GM18520 (cell line): ENCODE results near the gene GPR151.

Experiments
- ATAC-seq: cut with Tn5 transposase; IDR thresholded peaks from one replicate; pipeline ENCODE4 v1.9.1; 2021; ENCODE audit not compliant: unreplicated experiment

The GPR151 gene

DNA sequence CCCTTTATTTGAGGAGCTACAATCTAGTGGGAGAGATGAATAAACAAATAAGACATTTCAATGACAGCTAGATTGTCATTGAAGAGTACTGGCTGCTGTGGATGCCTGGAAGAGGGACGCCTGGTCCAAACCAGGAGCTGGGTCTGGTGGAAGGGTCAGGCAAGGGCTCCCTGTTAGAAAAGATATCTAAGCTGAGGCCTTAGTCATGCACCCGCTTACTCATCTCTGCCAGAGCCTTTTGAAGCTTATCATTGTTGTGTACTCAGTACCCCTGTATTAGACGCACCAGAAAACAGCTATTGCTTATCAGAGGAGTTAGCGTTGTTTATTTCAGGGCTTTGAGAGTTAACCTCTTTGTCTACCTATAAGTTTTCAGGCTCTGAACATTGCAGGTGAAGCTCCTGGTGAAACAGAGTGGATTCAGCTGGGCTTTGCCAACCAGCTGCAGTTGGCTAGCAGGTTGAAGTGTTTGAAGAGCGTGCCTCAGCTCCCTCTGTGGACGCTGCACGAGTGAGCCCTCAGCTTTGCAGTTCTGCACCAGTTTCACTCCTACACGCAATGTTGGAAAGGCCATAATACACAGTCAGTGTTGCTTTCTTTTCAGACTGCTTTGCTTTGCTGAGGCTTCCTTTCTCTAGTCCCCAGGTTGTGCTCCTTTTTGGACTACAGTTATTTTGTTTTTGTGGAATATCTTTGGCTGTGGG is 5.6 kb upstream of the GPR151 start:
- ATAC-seq = no peak

DNA sequence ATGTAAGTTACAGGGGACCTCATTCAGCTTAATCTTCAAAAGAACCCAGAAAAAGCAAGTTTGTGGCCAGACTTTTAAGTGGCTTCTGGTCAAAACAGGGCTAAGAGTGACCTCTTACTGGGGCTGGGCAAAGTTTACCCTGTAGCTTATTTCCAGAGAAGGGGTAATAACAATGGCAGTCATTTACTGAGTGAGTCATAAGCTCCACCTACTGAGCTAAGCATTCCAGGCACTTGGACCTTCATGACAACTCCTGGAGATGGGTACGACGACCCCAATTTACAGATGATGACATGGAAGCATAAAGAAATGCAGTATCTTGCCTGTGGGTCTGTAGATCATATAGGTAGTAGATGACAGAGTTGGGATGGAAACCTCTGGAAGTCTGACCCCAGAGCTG is 4.7 kb upstream of the GPR151 start:
- ATAC-seq = no peak

DNA sequence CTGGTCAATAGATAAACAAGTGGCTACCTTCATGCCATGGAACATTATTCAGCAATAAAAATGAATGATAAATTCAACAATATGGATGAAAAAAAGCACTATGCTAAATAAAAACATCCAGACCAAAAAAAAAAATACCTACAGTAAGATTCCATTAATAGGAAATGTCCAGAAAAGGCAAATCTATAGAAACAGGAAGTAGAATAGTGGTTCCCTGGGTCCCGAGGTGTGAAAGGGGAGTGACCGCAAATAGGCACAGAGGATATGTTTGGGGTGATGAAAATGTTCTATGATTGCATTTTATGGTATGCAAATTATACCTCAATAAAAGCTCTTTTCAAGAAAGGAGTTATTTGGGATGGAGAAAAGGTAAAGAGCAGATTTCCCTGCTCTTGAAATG is 3.6 kb upstream of the GPR151 start:
- no peak for ATAC-seq

DNA sequence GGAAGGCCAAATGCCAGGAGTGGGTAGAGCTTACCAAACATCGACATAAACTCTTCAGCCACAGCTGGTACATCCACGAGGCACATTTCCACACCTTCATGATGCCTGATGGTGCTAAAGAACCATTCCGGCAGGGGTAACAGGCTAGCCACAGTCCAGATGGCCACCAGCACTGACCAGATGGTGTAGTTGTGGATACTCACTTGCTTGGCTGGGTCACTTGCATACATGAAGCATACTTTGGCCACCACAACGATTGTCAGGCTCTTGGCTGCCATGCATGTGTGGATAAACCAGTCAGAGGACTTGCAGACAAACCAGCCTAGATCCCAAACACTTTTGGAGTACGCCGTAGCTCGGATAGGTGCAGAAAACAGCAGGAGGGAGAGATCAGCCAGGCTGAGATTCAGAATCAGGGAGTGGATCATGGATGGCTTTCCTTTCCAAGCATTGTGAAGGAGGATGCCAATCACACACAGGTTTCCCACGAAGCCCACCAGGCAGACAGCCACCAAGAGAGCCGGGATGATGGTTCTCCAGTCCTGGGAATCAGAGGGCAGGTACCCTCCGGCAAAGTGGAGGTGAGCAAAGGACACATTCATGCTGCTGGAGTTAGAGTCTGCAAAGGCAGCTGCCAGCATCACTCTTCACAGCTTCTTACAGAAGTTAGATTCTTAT is 378 bp downstream of the GPR151 start:
- no peak for ATAC-seq

DNA sequence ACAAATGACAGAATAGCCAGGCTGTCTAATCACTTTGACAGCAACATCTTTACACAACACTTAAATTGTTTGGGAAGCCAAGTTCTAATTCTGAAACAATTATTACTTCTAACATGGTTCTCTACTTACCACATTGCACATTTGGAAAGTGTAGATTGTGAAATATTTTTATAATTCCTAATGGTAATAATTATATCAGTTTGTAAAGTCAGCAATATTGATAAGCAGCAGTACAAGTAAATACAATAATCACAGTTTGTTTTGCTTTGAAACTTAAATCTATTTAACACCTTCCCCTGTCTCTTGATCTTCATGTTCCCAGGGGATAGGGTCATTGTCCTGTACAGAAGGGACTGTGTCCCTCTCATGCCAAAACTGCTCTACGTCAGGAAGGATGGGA is 1.4 kb downstream of the GPR151 start:
- no peak for ATAC-seq

DNA sequence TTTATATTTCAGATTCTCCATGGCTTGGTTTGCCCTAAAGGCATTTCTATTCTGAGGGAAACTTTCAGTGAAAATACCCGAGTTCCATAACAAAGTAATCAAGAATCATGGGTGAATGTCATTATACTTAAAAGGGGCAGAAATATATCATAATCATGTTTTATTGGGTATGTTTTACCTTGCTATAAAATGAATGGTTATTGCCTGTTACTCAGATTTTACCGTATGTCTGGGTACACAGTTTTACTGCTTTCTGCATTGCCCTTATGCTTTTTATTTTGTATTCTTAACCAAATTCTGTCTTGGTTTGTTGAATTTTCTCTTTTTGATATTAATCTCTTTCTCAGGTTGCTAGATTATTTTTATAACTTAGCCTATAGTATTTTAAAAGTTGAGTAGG is 2.5 kb downstream of the GPR151 start:
- no peak for ATAC-seq

DNA sequence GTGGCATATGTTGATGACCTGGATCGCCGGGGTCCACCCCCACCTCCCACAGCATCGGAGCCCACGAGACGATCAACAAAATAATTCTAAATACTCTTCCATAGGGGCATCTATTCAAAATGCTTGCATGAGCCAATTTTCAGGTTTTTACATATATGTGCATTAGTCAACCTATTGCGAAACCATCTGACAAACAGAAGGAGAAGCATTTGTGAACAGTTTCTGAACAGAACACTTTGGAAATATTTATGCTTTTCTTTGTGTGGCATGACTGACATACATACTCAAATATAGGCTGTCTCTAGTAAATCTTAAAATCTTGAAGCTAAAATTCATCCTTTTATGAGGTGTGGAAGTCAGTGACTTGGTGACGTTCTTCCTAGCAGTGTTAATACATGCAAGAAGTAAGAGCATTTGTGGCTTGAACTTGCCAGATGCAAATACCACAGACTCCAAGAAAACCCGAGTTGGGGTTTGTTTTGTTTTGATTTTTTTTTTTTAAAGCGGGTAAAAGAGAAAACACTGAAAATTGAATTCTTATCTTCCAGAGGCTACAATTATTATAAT is 5.3 kb downstream of the GPR151 start:
- ATAC-seq = no peak

DNA sequence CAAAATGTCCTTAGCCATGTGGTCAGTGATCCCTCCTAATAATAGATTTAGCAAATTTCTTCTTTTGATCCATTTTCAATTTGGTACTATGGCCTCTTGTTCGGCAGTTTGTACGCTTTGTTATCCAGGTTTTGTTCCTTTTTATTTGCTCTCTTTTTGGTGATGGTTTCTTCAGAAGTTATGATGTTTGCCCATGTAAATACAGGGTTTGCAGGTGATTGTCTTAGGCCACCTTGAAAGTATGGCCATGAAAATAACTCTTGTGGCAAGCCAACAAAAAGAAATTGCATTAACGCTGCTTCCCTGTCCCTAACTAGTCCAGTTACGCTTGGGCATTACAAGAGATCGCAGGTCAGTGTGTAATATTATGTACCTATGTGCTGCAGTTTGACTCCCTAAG is 8.6 kb downstream of the GPR151 start:
- ATAC-seq = no peak

DNA sequence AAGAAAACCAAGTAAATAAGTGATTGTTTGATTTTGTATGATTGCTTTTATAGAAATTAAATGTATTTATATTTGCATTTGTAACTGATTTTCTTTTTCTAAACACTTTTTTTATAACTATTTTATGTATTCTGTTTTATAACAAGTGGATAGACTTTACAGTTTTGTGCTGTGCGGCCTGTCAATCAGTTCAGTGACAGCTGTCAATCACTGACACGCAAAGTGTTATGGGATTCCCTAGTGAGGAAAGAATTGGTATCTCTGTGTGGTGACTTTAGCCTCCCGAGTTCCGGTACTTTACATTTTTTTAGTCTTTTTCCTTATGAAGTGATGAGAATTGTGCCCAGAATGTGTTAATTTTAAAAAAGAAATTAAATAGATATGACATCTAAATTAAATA is 16.3 kb downstream of the GPR151 start:
- ATAC-seq = no peak

DNA sequence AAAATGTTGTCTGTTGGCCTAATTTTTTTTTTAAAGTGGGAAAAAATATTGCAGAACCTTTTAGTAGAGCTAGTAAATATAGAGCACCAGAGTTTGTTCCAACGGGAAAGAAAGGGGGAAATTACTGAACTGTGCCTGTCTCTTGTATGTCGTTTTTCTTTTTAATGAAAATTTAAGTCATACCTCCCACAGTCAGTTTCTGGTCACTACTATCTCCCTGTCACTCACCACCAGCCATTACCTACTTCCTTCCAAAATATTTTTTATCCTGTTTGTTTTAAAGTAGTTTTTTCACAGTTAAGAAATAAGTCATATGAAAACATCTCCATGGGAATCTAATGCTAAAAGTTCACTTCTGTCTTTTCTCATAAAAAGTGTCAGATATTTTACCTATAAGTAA is 21.3 kb downstream of the GPR151 start:
- ATAC-seq = no peak

DNA sequence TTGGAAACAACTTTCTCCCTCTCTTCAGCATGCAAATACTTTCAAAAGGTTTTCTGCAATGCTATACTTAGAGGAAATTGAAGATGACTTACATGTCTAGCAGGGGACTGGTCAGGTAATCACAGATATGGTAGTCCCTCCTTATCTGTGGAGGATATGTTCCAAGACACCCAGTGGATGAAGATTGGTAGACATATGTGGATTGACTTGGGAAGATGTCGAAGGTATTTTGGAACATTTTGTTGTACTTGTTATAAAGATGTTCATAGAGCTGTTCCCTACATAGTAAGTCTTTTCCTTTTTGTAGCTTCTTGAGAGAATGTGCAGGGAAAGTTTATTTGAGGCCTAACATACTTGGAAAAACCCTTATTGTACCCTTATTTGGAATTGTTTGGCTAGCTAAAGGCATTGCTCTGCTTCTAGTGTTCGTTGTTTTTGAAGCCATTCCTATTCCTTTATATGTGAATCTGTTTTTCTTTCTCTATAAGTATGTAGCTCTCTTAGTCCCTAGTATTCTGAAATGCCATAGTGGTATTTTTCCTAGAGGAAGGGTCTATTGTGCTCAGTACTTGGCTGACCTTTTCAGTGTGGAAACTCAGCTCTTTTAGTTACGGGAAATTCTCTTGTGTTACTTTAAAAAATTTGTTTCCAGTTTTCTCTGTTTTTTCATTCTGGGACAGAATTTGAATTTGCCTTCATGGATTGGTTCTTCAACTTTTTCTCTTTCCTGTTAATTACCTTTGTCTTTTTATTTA is 25.7 kb downstream of the GPR151 start:
- no peak for ATAC-seq

DNA sequence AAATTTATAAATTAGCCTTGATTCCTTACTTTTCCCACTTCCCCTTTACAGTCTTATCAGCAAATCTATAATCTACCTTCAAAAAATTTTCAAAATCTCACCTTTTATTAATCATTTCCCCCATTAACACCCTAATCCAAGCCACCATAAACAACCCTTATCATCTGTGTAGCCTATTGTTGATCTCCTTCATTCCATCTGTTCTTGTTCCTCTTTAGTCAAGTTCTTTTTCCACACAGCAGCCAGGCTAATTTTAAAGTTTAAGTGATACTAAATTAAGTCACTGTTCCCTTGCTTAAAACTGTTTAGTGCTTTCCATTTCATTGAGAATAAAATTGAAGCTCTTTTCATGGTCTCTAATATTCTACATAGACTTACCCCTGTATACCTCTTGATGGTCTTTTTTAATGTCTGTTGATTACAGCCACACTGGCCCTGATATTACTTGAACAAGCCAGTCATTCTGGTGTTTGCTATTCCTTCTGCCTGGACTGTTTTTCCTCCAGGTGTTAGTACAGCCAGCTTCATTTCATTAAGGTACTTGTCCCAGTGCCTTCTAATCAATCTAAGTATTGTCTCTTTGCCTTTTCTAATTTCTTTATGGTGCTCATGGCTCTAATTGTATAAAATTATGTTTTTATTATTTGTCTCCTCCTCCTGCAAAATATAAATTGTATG is 31.1 kb downstream of the GPR151 start:
- no peak for ATAC-seq

DNA sequence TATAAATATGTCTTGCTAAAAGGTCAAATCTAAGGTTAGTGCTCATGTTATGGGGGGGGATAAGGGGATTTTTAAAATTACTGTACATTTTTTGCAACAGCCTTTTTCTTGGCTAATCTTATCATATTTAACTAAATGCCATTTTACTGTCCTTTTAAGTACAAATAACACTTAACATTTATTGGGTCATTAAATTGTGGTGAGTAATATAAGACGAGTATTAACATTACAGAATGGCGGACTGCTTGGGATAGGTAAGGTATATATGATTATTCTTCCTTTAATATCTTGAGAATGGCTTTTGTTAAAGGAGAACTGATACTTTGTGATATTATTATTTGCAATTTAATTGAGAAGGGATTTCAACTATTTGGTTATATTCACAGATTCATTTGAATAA is 33.2 kb downstream of the GPR151 start:
- no peak for ATAC-seq

DNA sequence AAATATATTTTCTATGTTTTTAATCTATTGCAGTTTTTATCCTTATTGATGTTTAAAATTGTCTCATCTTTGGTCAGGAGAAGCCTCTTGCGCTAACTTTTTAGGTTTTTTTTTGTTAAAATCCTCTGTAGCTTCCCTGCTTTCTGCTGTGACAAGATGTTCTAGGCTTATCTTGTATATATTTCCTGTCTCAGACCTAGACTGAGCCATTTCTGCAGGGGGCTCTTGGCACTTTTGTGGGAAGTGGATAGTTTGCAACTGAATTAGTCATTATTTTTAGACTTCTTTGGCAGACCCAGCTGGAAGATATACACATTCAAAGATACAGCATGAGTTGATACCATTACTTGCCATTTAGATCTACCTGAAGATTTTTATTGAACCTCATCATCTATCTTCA is 40.1 kb downstream of the GPR151 start:
- no peak for ATAC-seq

DNA sequence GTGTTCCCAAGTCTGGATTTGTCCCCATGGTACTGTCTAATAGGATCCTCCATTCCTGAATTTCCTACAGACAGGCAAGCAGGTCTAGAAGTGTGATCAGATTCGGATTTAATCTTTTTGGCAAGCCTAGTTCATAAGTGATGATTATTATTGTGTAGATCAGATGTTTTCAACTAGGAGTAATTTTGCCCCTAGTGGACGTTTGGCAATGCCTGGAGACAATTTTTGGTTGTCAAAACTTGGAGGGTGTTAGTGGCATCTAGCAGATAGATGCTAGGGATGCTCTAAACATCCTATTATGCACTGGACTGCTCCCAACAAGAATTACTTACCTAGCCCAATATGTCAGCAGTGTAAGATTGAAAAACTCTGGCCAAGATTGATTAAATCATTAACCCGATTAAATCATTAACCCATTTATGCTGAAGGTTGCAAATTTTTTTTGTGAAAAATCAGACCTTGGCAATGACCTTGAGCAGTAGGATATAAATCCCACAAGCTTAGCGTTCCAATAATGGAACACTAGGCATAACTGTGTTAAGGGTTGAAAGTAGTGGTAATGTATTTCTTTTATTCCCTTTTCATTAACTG is 40.7 kb downstream of the GPR151 start:
- no peak for ATAC-seq

DNA sequence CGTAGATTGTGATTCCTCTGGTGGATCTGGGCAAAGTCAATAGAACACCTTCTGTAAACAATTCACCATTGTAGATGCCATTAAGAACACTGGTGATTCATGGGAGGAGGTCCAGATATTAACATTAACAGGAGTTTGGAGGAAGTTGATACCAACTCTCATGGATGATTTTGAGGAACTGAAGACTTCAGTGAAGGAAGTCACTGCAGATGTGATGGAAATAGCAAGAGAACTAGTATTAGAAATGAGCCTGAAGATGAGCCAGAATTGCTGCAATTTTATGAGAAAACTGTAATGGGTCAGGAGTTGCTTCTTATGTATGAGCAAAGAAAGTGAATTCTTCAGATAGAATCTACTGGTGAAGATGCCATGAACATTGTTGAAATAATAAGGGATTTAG is 41.9 kb downstream of the GPR151 start:
- no peak for ATAC-seq

DNA sequence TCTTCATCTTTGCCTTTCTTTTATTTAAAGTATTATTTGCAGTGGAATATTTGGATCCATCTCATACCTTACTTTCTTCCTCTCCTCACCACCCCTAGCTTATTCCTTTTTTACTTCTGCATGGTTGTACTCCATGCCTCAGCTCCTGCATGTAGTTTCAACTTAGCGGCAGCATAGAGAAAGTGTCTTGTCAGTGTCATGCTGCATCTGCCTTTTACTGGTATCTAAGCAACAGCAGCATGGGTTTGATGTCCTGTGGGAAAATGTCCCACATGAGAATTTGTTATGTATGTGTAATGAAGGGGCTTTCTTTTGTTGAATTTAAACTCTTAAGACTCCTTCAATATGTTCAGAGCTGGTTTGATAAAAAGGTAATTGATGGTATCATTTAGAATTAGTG is 48.2 kb downstream of the GPR151 start:
- no peak for ATAC-seq

DNA sequence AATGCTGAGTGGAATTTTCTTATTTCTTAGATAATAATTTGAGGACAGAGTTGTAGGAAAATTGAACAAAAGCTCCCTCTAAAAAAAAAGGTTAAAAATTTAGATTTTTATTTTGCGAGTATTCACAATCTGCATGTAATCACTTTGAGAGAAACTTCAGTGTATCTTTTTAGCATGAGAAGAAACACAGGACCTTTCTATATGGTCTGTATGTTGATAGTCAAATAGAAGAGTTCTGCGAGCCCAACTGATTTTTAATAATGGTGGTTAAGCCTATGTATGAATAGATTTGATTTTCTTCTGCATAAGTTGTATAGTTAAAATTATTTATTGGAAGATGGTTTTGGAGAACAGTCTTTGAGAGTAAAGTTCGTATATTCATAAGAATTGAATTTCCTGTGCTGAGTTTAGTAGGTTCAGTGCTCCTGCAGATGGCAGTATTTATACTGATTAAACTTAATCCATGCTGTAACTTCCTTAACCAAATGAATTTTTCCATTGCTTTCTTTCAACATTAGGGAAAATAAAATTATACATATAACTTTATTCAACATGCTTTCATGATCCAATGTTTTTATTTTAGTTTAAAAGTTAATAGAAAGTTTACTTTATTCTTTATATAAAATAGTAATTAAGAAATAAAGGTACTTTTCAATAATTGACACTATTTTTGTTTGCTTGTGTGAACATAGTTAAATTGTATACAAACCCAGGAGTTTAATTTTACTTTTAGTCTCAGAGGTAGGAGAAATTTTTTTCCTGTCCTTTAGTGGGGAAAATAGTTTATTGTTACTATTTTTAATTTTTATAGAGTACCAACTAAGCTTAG is 49.3 kb downstream of the GPR151 start:
- no peak for ATAC-seq

DNA sequence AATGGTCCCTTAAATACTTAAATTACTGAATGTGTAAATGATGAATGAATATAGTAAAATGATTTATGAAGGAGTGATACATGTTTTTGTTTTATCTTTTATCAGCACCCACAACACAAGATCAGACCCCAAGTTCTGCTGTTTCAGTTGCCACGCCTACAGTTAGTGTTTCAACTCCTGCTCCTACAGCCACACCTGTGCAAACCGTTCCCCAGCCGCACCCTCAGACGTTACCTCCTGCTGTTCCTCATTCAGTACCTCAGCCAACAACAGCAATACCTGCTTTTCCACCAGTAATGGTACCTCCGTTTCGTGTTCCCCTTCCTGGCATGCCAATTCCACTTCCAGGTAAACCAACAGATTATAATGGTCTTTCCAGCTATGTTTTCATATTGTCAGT is 52.5 kb downstream of the GPR151 start:
- no peak for ATAC-seq
